Endometrium (tissue), 2 donors: ENCODE data around the gene C16orf78.

Experiments used
- FAIRE-seq: peaks from 2 replicates; lab custom pipeline; 2012; peaks lifted over from hg19 to GRCh38; lab: Jason Lieb, UNC
- donor health status: control.
- donor health status: control.

C16orf78 gene

DNA sequence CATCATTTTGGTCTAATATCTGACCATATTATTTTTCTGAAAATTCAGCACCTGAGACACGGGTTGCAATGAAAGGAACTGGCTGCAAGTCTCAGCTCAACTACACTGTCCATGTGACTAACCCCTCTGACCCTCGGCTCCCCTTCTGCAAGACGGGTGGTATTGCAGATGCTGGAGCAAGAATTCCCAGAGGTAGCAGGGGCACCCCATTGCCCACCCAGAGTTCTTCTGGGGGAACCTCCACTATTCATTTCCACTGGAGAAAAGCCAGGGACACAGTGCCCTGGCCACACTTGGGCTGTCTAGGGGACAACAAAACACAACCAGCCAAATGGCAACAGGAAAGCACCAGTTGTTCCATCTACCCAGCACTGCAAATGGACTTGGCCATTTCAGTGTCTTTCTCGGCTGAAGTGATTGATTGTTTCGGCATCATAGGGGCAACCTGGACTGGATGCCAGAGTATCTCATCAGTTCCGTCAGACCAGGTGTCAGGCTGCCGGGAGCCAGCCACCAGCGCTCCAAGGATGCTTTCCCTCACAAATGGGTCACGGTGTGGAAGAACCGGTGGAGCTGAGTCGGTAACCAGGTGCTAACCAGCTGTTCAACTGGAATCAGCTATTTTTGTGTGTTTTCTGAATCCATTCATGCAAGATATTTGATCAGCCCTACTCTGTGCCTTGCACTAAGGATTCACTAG lies 58.1 kb downstream of the C16orf78 start:
- FAIRE-seq, result no peak

DNA sequence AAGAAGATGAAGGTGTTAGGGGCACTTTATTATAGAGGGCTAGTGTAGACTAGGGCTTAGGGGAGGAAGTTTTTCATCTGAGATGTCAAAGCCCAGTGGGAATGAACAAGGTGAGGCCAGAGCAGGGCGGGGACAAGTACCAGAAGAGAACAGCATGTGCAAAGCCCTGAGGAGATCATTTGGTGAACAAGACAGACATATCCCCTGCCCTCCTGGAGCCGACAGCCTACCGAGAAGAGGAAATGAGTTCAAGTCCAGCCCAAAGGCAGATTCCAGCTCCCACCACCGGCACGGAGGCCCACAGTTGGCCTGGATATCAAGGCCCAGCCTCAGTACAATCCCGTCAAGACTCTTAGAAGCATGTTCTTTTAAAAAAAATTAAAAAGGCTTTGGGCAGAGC lies 61.1 kb downstream of the C16orf78 start:
- FAIRE-seq, result no peak

DNA sequence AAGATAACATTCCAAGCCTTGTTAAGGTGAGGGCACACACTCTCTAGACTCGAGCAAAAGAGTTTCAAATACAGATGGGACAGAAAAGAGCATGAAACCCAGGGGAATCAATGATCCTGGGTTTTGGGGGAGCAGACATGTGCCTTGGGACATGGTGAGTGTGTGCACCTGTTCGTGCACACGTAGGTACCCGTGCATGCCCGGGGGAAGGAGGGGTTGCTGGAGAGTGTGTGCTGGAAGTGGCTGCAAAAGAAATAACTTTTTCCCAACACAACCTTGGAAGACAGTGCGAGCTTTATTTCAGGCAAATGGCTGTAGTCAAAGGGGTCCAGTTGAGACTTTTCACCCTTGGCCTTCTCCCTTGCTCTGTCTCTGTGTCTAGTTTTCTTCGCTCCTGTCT lies 62.6 kb downstream of the C16orf78 start:
- FAIRE-seq, result no peak

DNA sequence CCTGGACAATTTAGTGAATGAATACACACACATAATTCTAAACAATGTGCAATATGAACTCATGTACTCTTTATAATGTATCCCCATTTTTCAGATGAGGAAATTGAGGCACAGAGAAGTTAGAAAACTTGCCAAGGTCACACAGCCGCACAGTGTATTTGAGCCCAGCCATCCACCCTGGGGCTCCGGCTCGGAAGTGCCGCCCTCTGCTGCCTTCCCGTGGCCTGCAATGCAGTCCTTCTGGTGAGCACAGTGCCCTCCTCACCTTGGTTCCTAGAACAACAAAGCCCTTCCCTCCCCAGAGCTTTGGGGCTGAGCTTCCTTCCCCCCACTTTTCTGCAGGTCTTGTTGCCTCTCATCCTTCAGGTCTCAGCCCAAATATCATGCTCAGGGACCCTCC lies 63.7 kb downstream of the C16orf78 start:
- FAIRE-seq, result no peak

DNA sequence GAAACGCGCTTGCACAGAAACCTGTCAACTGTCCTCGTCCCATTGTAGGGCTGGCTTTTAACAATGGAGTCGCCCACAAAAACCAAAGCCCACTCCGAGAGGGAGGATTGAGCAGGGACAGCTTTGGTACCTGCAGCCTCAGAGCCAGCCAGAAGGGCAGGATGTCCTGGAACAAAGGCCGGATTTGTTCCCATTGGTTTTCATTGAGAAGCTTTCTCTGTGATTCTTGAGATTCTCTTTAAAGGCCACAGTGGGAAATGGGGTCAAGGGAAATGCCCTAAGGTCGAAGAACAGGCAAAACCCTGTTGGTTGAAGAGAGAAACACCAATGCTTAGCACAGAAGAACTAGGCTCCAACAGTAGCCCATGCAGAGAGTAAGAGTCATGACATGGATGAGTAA lies 65.4 kb downstream of the C16orf78 start:
- no peak for FAIRE-seq

DNA sequence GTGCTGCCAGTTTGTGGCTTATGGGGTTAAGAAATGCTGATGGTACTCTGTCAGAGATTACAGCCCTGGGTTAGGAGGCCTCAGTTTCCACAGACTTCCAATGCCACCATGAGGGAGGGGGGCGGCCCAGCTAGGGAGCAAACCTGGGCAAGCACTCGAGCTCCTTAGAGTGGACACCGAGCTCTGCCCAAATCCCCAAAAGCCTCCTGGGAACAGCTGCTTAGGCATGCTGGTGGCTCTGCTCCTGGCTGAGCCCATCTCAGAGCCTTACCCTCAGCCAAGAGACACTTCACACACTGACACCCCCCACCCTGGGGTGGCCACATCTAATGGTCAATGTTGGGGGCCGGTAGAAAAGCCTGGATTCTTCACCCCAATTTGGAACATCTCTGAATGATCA lies 66.1 kb downstream of the C16orf78 start:
- no peak for FAIRE-seq

DNA sequence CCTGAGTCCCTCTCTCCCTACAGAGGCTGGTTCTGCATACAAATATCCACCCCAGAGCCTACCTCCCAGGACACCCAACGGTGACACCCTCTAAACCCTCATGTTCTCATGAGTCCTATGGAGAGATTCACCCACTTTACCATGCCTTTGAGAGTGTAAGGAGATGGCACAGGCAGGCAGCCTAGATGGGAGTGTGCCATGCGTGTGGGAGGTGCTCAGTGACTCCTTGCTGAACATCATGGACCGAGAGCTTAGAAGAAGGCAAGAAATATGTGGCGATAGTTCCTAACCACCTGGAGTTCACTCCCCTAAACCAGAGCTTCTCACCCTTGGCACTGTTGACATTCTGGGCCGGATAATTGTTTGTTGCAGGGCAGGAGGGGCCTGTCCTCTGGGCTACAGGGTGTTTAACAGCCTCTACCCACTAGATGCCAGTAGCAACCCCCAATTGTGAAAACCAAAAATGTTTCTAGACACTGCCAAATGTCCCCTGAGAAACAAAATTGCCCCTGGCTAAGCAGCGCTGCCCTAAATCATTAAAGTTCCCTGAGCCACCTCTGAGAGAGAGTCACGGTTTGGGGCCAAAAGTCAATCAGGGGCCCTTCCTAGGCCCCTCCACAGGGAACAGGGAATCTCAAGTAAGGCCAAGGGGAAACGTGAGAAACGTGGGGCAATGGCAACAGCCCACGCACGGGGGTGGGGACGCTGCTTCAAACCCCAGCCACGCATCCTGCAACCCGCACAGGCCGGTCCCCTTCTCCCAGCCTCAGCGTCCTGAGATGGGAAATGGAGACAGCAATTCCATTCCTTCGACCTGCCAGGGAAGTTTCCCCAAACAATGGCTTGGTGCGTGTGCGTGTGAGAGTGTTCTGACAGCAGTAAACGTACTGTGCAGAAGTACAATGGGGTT lies 66.8 kb downstream of the C16orf78 start:
- FAIRE-seq, result no peak

DNA sequence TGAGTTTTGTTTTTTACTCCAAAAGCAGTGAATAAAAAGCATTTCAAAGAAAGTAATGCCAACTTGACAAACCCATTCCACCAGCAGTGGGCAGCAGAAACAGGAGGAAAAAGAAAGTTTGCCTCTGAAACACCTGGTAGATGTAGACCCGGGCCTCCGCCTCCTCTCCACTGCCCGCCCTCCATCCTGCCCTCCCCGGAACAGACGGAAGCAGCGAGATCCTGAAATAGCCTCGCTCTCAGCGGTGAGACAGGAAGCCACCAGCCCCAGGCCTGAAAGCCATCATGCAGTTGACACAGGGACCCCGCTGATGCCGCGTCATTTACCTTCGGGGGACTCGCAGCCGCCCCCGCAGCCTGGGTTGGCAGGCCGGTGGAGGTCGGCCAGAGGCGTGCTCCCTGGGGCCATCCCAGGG lies 67.8 kb downstream of the C16orf78 start:
- FAIRE-seq, result no peak

DNA sequence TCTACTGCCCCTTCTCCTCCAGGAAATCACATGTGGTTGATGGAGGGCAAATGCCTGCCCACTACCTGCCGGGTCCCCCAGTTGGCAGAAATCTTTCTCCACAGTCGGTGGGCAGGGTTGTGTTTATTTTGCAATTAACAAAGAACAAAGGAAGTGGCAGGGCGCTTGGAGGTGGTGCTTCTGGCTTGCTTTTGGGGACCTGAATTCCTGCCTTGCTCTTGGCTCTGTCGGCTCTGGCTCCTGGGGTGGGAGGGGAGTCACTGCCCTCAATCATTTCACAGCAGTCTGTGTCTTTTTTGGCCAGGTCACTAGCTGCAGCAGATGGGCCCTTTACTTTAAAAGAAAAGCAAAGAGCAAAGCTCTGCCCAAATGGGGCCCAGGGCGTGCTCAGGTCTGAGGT lies 69.2 kb downstream of the C16orf78 start:
- FAIRE-seq, result no peak

DNA sequence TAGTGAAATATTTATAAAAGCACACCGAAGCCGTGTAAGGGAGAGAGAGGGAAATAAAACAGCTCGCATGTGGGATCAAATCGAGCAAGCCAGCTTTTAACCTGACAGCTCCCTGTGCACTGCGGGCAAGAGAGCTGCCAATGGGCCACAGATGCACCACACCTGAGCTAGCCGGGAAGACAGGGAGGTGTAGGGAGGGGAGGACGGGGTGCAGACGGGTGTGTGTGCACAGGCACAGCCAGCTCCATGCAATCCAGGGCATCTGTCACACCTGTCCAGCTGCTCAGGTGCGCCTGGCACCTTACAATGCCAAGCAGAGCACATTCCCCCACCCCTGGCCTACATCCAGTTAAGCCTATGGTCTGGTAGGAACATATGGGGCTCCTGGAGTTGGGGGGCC lies 70.0 kb downstream of the C16orf78 start:
- FAIRE-seq, result no peak

DNA sequence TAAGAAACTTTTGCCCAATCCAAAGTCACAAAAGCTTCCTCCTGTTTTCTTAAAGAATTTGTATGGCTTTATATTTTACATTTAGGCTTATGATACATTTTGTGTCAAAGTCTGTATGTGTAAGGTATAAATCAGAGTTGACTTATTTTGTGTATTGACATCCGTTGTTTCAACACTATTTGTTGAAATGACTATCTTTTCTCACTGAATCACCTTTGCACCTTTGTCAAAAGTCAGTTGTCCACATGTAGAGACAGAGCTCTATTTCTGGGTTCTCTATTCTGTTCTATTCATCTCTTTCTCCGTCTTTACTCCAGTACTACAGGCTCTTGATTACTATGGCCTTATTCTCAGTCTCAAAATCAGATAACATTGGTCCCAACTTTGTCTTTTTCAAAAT lies 73.2 kb downstream of the C16orf78 start:
- FAIRE-seq, result no peak
